IPS DF 19.7 (cell line): Measurements from ENCODE around the gene MAGEC3.

Experiments
- DNase-seq: peaks from one replicate; pipeline ENCODE4 v3.0.0-alpha.2; 2013; ENCODE audit warnings: low read depth, low spot score

The MAGEC3 gene

GRCh38 chrX:141945426-141945825, 107.3 kb downstream of the MAGEC3 start:
- DNase-seq = no peak

GRCh38 chrX:141947350-141947749, 109.2 kb downstream of the MAGEC3 start:
- DNase-seq = no peak
